CD14-positive monocyte (primary cell): ENCODE measurements around the gene WDR86. TPM values are rescaled to one million over a fixed set of nuclear protein-coding genes. Genes with fewer than 3 reads are reported as not detected.

ENCODE experiments used
- DNase-seq, 3 donors: peaks; one replicate each; pipeline ENCODE4 v3.0.0-alpha.2; 2011 to 2022
- H2AFZ ChIP-seq: 2 replicates; pipeline ENCODE4 v1.6.0; 2012; ENCODE audit warnings: mild to moderate bottlenecking, low read depth, low read length, inconsistent platforms; ENCODE audit not compliant: insufficient read depth, poor library complexity, severe bottlenecking
- H3K27ac ChIP-seq, 2 donors: 1 replicate in 1 of 2; 2 replicates in 1 of 2; pipeline ENCODE4 v1.5.1; 2012 to 2013; ENCODE audit warnings: low read length in 2 of 2, control low read depth in 1 of 2, inconsistent platforms in 1 of 2, low read depth in 1 of 2, mild to moderate bottlenecking in 1 of 2
- H3K27me3 ChIP-seq, 2 donors: one replicate each; pipeline versions ENCODE4 v1.6.0 to v1.6.1; 2011 to 2013; ENCODE audit warnings: low read length in 2 of 2; ENCODE audit not compliant: control insufficient read depth in 2 of 2, insufficient read depth in 2 of 2
- H3K36me3 ChIP-seq, 2 donors: replicated peaks in 1 of 2; 1 replicate in 1 of 2; 2 replicates in 1 of 2; pipeline versions ENCODE4 v1.5.1 to v1.6.1; 2012 to 2013; ENCODE audit warnings: low read length in 2 of 2, control low read depth in 1 of 2, inconsistent platforms in 1 of 2, mild to moderate bottlenecking in 1 of 2; ENCODE audit not compliant: insufficient read depth in 2 of 2, control insufficient read depth in 1 of 2
- H3K4me1 ChIP-seq, 2 donors: 1 replicate in 1 of 2; 2 replicates in 1 of 2; pipeline versions ENCODE4 v1.5.1 to v1.6.1; 2012 to 2013; ENCODE audit warnings: low read length in 2 of 2, control low read depth in 1 of 2, inconsistent platforms in 1 of 2, mild to moderate bottlenecking in 1 of 2, moderate library complexity in 1 of 2; ENCODE audit not compliant: insufficient read depth in 2 of 2, control insufficient read depth in 1 of 2
- H3K4me2 ChIP-seq: replicated peaks from 2 replicates; pipeline ENCODE3; 2012; ENCODE audit warnings: low read length, moderate library complexity, mild to moderate bottlenecking; ENCODE audit not compliant: poor library complexity, severe bottlenecking; ENCODE audit errors: extremely low read depth
- H3K4me3 ChIP-seq, 3 experiments: fragments of 200-600 bp in 1 of 3; sonication (generic) in 1 of 3; replicated peaks in 1 of 3; 1 replicate in 2 of 3; 2 replicates in 1 of 3; pipeline ENCODE4 v1.5.1; 2011 to 2013; ENCODE audit warnings: low read length in 3 of 3, mild to moderate bottlenecking in 3 of 3, control low read depth in 2 of 3, low read depth in 2 of 3, inconsistent platforms in 1 of 3, moderate library complexity in 1 of 3
- H3K79me2 ChIP-seq: 2 replicates; pipeline ENCODE4 v1.6.0; 2012; ENCODE audit warnings: mild to moderate bottlenecking, control low read depth, inconsistent platforms, low read length, moderate library complexity; ENCODE audit not compliant: insufficient read depth
- H3K9ac ChIP-seq: 2 replicates; pipeline ENCODE4 v1.6.0; 2017; ENCODE audit warnings: low read length, mild to moderate bottlenecking; ENCODE audit not compliant: insufficient read depth, poor library complexity, severe bottlenecking
- H3K9me3 ChIP-seq, 2 donors: replicated peaks in 1 of 2; 1 replicate in 1 of 2; 2 replicates in 1 of 2; pipeline versions ENCODE4 v1.5.1 to v1.6.1; 2012 to 2013; ENCODE audit warnings: low read length in 2 of 2, control low read depth in 1 of 2; ENCODE audit not compliant: control insufficient read depth in 1 of 2, insufficient read depth in 1 of 2
- H4K20me1 ChIP-seq: 2 replicates; pipeline ENCODE4 v1.6.0; 2012; ENCODE audit warnings: mild to moderate bottlenecking, low read length, control low read depth, moderate library complexity; ENCODE audit not compliant: insufficient read depth
- H3K27ac Mint-ChIP-seq, 7 donors: one replicate each; pipeline ENCODE4 v1.8.0; 2020; ENCODE audit warnings: mild to moderate bottlenecking in 7 of 7, mixed read lengths in 7 of 7, moderate library complexity in 6 of 7, inconsistent platforms in 2 of 7
- H3K27me3 Mint-ChIP-seq, 3 donors: one replicate each; pipeline ENCODE4 v1.8.0; 2021 to 2022; ENCODE audit warnings: low read depth in 3 of 3, mild to moderate bottlenecking in 3 of 3, mixed read lengths in 3 of 3, moderate library complexity in 3 of 3, inconsistent platforms in 1 of 3
- H3K36me3 Mint-ChIP-seq, 2 donors: one replicate each; pipeline ENCODE4 v1.8.0; 2020; ENCODE audit warnings: mixed read lengths in 2 of 2, inconsistent platforms in 1 of 2, mild to moderate bottlenecking in 1 of 2
- H3K4me1 Mint-ChIP-seq: one replicate; pipeline ENCODE4 v1.8.0; 2020; ENCODE audit warnings: mild to moderate bottlenecking, mixed read lengths
- H3K4me3 Mint-ChIP-seq, 2 donors: one replicate each; pipeline ENCODE4 v1.8.0; 2020; ENCODE audit warnings: mild to moderate bottlenecking in 2 of 2, mixed read lengths in 2 of 2, moderate library complexity in 1 of 2
- H3K9me3 Mint-ChIP-seq, 7 donors: one replicate each; pipeline ENCODE4 v1.8.0; 2020 to 2022; ENCODE audit warnings: mixed read lengths in 7 of 7, mild to moderate bottlenecking in 6 of 7, moderate library complexity in 6 of 7, inconsistent platforms in 2 of 7
- WGBS: methylation state at CpG from one replicate; pipeline ENCODE4 v1.1.5; 2013; ENCODE audit warnings: missing lambda C conversion rate; ENCODE audit not compliant: insufficient coverage; 5-methylcytosine and 5-hydroxymethylcytosine counted together
- intact Hi-C, 2 donors: fragments of 100-400 bp; cut with micrococcal nuclease; formaldehyde crosslinking; loops; one replicate each; pipeline versions ENCODE4 v1.15.0 to v1.15.1; 2023
- polyA plus RNA-seq, 3 donors: library from polyadenylated mRNA; depleted of rRNA in 1 of 3; unstranded in 2 of 3; stranded (reverse) in 1 of 3; fragments of 300-500 nt in 2 of 3; fragments of >200 nt in 1 of 3; fragmentation: Illumina TruSeq in 2 of 3; gene quantifications; 1 replicate in 2 of 3; 2 replicates in 1 of 3; pipeline ENCODE4 v1.2.3, GENCODE V29; 2012 to 2021
- TF ChIP-seq, protein P1 (sequence below): fragments of 200-600 bp; IDR thresholded peaks from one replicate; pipeline ENCODE4 v1.8.0; 2022; ENCODE audit warnings: antibody characterized with exemption, mild to moderate bottlenecking

The WDR86 gene
- polyA plus RNA-seq, 3 donors = 0.11 to 0.30 (median 0.24) TPM

- intact Hi-C loops = no loop called here
- Histone ChIP-seq H3K4me3 (no peak overlapping the region), H3K4me1 (peaks cover 12 to 13% of the 10 kb centered on the region in 2 donors), H4K20me1 (no peaks in the 10 kb centered on the region), H2AFZ (no peak overlapping the region), H3K27ac (no peak overlapping the region), H3K27me3 (no peaks in the 10 kb centered on the region), H3K9me3 (no peaks in the 10 kb centered on the region), H3K4me2 (peak overlapping the region; percentile 2), H3K36me3 (no peaks in the 10 kb centered on the region), H3K9ac (no peak overlapping the region), H3K79me2 (no peaks in the 10 kb centered on the region)
- TF ChIP-seq, protein P1, sequence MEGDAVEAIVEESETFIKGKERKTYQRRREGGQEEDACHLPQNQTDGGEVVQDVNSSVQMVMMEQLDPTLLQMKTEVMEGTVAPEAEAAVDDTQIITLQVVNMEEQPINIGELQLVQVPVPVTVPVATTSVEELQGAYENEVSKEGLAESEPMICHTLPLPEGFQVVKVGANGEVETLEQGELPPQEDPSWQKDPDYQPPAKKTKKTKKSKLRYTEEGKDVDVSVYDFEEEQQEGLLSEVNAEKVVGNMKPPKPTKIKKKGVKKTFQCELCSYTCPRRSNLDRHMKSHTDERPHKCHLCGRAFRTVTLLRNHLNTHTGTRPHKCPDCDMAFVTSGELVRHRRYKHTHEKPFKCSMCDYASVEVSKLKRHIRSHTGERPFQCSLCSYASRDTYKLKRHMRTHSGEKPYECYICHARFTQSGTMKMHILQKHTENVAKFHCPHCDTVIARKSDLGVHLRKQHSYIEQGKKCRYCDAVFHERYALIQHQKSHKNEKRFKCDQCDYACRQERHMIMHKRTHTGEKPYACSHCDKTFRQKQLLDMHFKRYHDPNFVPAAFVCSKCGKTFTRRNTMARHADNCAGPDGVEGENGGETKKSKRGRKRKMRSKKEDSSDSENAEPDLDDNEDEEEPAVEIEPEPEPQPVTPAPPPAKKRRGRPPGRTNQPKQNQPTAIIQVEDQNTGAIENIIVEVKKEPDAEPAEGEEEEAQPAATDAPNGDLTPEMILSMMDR = no peak
- no peak for DNase-seq
- Mint-ChIP-seq H3K27ac (peak overlapping the region in 2 of 7 donors; percentile 13 to 22), H3K4me3 (peak overlapping the region in 1 of 2 donors; percentile 64), H3K9me3 (peaks cover 0 to 4% (median 0%) of the 10 kb centered on the region in 7 donors), H3K27me3 (peaks cover 24 to 33% (median 29%) of the 10 kb centered on the region in 3 donors), H3K36me3 (no peaks in the 10 kb centered on the region), H3K4me1 (peaks cover 21% of the 10 kb centered on the region)
- WGBS = 61% methylated on average over 19 of the region's 25 CpGs
Measured at GRCh38 chr7:151390598-151391357, 19.1 kb downstream of the WDR86 start.

DNA sequence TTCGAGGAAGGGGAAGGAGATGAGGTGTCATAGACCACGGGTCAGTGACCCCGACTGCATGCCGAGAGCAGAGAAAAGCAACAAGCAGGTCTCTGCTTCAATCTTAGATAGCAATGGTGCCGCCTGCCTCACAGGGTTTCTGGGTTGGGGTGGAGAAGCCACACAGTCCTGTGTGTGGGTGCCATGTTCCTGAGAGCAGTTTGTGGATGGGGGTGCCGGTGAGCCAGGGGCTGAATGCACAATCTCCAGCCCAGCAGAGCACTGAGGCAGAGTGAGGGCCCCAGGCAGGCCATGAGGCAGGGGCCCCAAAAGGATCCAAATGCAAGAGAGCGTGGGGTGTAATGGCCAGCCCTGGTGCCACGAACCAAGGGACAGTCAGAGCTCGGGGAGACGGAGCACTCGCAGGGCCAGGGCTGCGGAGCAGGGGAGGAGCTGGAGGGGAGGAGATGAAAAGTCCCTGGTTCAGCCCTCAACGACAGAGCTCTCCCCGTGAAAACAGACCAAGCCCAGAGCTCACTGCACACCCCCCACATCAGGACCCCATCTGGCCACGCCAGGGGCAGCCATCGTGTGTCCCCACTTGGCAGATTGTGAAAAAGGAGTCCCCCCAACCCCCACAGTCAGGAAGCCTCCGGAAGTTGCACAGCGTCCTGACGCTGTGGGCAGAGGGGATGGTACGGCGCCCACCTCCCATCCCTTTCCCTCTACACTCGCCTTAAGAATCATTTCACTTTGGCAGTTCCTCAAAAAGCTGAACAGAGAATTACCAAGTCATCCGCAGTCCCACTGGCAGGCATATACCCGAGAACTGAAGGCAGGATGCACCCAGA is 19.9 kb downstream of the WDR86 start:
- H3K36me3 Mint-ChIP-seq = no peaks in the 10 kb centered on the region
- Histone ChIP-seq H3K4me2 (peak overlapping the region; percentile 2), H4K20me1 (no peaks in the 10 kb centered on the region), H3K79me2 (no peaks in the 10 kb centered on the region), H3K4me1 (peaks cover 12 to 13% of the 10 kb centered on the region in 2 donors), H3K4me3 (no peak overlapping the region), H3K9me3 (no peaks in the 10 kb centered on the region), H3K9ac (no peak overlapping the region), H3K27ac (no peak overlapping the region), H3K36me3 (no peaks in the 10 kb centered on the region), H3K27me3 (no peaks in the 10 kb centered on the region), H2AFZ (no peak overlapping the region)
- intact Hi-C loops = no loop called here
- H3K4me3 Mint-ChIP-seq = peak overlapping the region; percentile 47 to 64
- peak overlapping the region in 3 of 7 donors; percentile 13 to 81 (median 22) for H3K27ac Mint-ChIP-seq
- peak in 2 of 3 donors; percentile 19 to 24 for DNase-seq
- H3K9me3 Mint-ChIP-seq = peaks cover 0 to 4% (median 0%) of the 10 kb centered on the region in 7 donors
- H3K4me1 Mint-ChIP-seq = peaks cover 21% of the 10 kb centered on the region
- WGBS = 37% methylated on average over 18 of the region's 24 CpGs
- peaks cover 23 to 33% (median 29%) of the 10 kb centered on the region in 3 donors for H3K27me3 Mint-ChIP-seq
- TF ChIP-seq, protein P1 = no peak
